G401.6 (cell line): ENCODE measurements around the gene DNASE1L3.

Source experiments
- FAIRE-seq: peaks from 2 replicates; lab custom pipeline; 2012; peaks lifted over from hg19 to GRCh38; lab: Jason Lieb, UNC

DNASE1L3 gene

DNA sequence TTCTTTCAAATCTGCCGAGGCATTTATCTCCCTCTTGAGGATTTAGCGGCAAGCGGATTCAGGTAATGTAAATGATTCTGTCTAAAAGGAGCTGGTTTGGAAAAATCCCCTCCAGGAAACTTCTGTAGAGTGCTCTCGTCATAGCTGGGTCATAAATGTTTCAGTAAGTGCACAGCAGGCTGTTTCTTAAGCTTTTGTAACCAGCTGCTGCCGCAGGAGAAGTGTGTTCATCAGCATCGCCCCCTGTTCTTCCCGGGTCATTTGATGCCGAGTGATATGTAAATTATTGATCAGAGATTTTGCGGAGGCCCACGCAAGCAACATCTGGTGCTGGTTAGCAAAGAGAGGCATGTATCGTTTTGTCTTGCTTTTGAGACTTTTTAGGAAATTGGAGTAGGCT, 53.1 kb downstream of the DNASE1L3 start:
- FAIRE-seq: no peak

GRCh38 chr3:58155838-58156237, 54.9 kb downstream of the DNASE1L3 start:
- no peak for FAIRE-seq

DNA sequence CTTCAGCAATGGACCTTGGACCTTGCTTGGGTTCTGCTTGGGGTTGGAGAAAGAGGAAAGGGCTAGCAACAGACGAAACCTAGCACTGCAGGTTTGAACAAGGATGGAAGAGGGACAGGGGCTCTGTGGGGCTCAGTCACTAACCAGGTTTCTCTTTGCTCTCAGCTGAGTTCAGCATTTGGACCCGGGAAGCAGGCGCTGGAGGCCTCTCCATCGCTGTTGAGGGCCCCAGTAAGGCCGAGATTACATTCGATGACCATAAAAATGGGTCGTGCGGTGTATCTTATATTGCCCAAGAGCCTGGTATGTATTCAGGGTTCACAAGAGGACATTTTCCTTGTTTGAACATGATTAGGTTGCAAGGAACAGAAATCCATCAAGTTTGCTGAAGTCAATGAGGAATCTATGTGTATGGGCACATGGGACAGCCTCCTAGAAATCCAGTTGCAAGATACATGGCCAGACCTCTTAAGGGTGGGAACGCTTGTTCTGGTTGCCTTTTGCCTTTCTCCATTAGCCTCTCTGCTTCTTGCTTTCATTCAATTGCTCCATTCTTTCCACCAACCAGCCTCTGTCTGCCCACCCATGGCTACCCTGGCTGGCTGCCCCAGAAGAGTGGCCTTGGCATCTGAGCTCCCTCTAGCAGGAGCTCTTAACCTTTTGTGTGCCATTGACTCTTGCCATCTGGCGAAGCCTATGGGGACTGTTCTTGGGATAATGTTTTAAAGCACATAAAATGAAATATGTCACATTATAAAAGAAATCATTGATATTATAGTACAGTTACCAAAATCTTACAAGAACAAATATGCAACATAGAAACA, 55.9 kb downstream of the DNASE1L3 start:
- FAIRE-seq: no peak

- FAIRE-seq: no peak
Observed at GRCh38 chr3:58153371-58153770, 57.4 kb downstream of the DNASE1L3 start.

DNA sequence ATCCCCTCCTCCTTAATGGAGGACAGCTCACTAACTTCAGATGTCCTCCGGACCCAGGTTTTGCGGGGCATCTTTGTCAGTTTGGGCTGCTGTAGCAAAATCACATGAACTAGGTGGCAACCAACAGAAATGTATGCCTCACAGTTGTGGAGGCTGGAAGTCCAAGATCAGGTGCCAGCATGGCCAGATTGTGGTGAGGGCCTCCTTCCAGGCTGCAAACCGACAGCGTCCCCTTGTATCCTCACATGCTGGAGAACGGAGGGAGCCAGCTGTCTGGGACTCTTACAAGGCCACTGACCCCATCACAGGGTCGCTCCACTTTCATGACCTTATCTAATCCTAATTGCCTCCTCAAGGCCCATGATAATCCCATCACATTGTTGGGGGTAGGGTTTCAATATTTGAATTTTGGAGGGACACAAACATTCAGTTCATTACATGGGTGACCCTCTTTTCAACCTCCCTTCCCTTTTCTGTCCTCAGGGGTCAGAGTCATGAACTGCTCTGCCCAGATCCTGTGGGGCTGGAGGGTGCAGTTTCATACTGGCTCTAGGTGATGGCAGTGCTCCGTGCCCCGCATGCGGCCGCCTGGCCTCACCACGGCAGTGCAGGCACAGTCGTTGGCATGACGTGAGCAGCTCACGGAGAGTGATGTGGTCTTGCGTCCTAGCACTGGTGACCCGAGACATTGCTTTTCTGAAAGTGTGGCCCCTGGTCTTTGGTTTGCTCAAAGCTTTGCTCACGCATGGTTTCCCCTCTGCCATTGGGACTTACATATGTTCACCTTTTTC, 58.4 kb downstream of the DNASE1L3 start:
- no peak for FAIRE-seq

DNA sequence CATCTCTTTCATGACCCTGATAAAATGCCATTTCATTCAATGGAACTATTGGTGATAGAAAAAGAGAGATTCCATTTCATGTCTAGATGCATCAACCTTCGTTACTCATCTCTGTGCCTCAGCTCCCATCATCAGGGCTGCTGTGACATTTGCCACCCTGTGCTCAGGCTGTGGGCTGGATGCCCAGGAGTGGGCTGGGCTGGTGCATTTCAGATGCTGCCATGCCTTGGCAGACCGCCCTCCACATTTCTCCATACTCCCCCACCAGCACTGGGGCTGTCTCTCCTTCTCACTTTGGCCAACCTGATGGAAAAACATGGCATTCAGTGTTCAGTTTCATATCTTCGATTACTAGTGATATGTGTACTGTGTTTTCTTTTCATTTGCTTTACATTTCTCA, 59.1 kb downstream of the DNASE1L3 start:
- FAIRE-seq: no peak

DNA sequence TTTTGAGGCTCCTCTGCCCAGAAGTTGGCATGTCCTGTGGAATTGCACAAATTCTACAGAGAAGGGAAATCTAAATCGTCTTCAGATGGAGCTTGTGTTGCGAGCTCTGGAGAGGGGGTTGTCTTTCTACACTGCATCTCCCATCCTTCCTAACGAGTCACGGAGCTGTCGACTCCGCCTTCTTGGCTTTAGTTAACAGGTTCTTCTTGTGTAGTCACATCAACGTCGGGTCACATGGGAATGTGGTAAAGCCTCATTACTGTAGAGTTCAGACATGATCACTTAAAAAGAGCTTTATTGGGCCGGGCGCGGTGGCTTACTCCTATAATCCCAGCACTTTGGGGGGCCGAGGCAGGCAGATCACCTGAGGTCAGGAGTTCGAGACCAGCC, 60.0 kb downstream of the DNASE1L3 start:
- FAIRE-seq: no peak

DNA sequence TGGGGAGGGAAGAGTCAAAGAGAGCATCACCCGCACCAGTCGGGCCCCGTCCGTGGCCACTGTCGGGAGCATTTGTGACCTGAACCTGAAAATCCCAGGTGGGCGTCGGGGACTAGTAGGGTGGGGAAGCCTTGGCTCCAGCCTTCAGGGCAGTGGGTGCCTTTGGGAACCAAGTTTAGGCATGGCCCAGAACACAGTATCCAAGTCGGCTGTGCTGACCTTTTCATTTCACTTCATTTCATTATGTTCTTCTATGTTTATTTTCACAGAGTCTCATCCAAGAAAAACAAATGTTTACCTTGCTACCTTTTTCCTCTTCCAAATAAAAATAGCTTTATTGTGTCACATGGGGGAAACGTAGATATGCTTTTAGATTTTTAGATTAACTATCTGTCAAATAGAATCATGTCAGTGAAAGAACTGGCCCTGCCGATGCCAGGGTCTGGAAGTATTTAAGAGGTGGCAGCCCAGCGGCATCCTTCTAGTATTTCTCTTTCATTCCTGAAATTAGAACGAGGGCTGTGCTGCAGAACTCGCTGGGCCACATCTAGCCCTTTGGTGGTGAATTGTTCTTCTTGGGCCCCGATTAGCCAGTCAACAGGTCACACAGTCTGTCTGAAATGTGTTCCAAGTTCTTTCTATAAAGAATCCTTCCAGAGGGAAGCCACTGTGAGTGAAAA, 60.5 kb downstream of the DNASE1L3 start:
- no peak for FAIRE-seq

DNA sequence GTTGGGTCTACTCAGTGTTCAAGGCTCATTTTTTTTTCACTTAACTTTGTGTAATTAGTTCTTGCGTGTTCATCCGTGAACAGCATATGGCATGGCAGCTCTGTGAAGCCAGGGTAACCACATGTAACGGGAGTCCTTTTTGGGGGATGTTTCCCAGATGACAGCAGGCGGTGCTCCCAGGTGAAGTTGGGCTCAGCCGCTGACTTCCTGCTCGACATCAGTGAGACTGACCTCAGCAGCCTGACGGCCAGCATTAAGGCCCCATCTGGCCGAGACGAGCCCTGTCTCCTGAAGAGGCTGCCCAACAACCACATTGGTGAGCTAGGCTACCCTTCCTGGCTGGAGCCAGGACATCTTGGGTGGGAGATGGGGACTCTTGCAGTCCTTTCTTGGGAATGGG, 62.7 kb downstream of the DNASE1L3 start:
- FAIRE-seq: no peak

- no peak for FAIRE-seq
Observed at GRCh38 chr3:58144478-58145325, 66.1 kb downstream of the DNASE1L3 start.

DNA sequence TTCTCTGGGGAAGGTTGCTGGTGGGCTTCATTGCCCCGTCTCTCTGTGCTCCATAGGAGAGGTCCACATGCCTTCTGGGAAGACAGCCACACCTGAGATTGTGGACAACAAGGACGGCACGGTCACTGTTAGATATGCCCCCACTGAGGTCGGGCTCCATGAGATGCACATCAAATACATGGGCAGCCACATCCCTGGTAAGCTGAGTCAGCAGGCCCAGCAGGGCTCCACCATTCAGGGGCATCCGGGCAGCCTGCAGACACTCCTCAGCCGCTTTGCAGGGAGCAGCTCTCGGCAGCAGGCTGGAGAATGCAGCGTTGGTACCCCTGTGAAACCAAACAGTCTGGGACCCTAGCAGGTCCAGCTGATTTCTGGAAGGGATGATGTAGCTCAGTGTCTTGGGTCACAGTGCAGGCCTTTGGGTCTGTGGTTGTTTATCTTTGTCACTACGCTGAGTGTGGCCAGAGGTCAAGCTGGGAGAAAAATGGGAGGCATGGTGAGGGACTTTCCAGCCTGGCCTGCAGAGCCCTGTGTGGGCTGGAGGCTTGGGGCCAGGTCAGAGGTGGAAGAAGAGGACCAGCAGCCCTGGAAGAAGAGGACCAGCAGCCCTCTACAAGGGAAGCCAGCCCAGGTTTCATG, 67.2 kb downstream of the DNASE1L3 start:
- FAIRE-seq: no peak
